SU-DHL-6 (cell line): ENCODE measurements around the gene LMX1A.

ENCODE experiments used
- H2AFZ ChIP-seq: fragments of 200-600 bp; sonication (generic); 2 replicates; pipeline ENCODE4 v1.6.1; 2014; ENCODE audit warnings: low read depth, mild to moderate bottlenecking, moderate library complexity, mixed read lengths, antibody characterized with exemption, low read length; ENCODE audit not compliant: severe bottlenecking
- H3F3A ChIP-seq: fragments of 200-600 bp; shearing (Covaris generic); 2 replicates; pipeline ENCODE4 v1.6.0; 2016; ENCODE audit warnings: antibody characterized with exemption, mild to moderate bottlenecking; ENCODE audit not compliant: insufficient read depth
- H3K27ac ChIP-seq: fragments of 200-600 bp; sonication (generic); 2 replicates; pipeline ENCODE4 v1.5.1; 2016; ENCODE audit warnings: low read depth, mild to moderate bottlenecking, low read length, moderate library complexity, mixed read lengths
- H3K27me3 ChIP-seq: fragments of 200-600 bp; sonication (generic), shearing (Covaris generic); 2 replicates; pipeline ENCODE4 v1.6.0; 2014; ENCODE audit warnings: mild to moderate bottlenecking, low read length
- H3K36me3 ChIP-seq: fragments of 200-600 bp; sonication (generic); 2 replicates; pipeline ENCODE4 v1.6.1; 2014; ENCODE audit warnings: mild to moderate bottlenecking, low read length, mixed read lengths
- H3K4me2 ChIP-seq: fragments of 300-600, 200-600 bp; shearing (Covaris generic), sonication (generic); 2 replicates; pipeline ENCODE4 v1.6.0; 2014; ENCODE audit warnings: low read length, low read depth, mild to moderate bottlenecking; ENCODE audit not compliant: poor library complexity, severe bottlenecking
- H3K4me3 ChIP-seq: fragments of 200-600 bp; sonication (generic); 2 replicates; pipeline ENCODE4 v1.5.1; 2014; ENCODE audit warnings: antibody characterized with exemption, low read length, mild to moderate bottlenecking, mixed read lengths; ENCODE audit not compliant: insufficient read depth, poor library complexity, severe bottlenecking
- H3K79me2 ChIP-seq: fragments of 200-600 bp; sonication (generic); 2 replicates; pipeline ENCODE4 v1.6.1; 2014; ENCODE audit warnings: mild to moderate bottlenecking, low read length, moderate library complexity; ENCODE audit not compliant: insufficient read depth
- H3K9ac ChIP-seq: fragments of 200-600 bp; sonication (generic); 2 replicates; pipeline ENCODE4 v1.7.0; 2014; ENCODE audit warnings: mild to moderate bottlenecking, low read length
- H3K9me2 ChIP-seq: fragments of 200-600 bp; sonication (generic); replicated peaks from 2 replicates; pipeline ENCODE4 v1.6.1; 2014; ENCODE audit warnings: low read length; ENCODE audit not compliant: insufficient read depth
- H3K9me3 ChIP-seq: fragments of 200-600 bp; sonication (generic); 2 replicates; pipeline ENCODE4 v1.6.1; 2014; ENCODE audit warnings: low read length, mixed read lengths; ENCODE audit not compliant: insufficient read depth
- H4K20me1 ChIP-seq: fragments of 200-600 bp; sonication (generic); 2 replicates; pipeline ENCODE4 v1.6.1; 2014; ENCODE audit warnings: low read depth, mild to moderate bottlenecking, antibody characterized with exemption, low read length, moderate library complexity, mixed read lengths
- CTCF ChIP-seq: fragments of 200-600 bp; sonication (generic); IDR thresholded peaks from one replicate; pipeline ENCODE4 v1.5.1; 2017; ENCODE audit warnings: antibody characterized with exemption, mild to moderate bottlenecking, low read length, moderate library complexity; ENCODE audit not compliant: insufficient read depth, poor library complexity, severe bottlenecking
- EZH2phosphoT487 ChIP-seq: fragments of 200-600 bp; sonication (generic), shearing (Covaris generic); conservative IDR thresholded peaks from 2 replicates; pipeline ENCODE4 v1.6.1; 2018; ENCODE audit warnings: mild to moderate bottlenecking, antibody characterized with exemption, low read length, moderate library complexity, mixed read lengths

The LMX1A gene

GRCh38 chr1:165350840-165351239, 5.7 kb downstream of the LMX1A start:
- H2AFZ ChIP-seq = no peak overlapping the region
- no peaks in the 10 kb centered on the region for H4K20me1 ChIP-seq
- H3K9me2 ChIP-seq = no peaks in the 10 kb centered on the region
- no peaks in the 10 kb centered on the region for H3K36me3 ChIP-seq
- no peaks in the 10 kb centered on the region for H3K79me2 ChIP-seq
- no peaks in the 10 kb centered on the region for H3F3A ChIP-seq
- TF ChIP-seq EZH2phosphoT487 (no peak), CTCF (no peak)
- H3K4me3 ChIP-seq = no peak overlapping the region
- H3K9me3 ChIP-seq = no peaks in the 10 kb centered on the region
- H3K4me2 ChIP-seq = no peak overlapping the region
- H3K27ac ChIP-seq = no peak overlapping the region
- H3K27me3 ChIP-seq = no peaks in the 10 kb centered on the region
- H3K9ac ChIP-seq = no peak overlapping the region

DNA sequence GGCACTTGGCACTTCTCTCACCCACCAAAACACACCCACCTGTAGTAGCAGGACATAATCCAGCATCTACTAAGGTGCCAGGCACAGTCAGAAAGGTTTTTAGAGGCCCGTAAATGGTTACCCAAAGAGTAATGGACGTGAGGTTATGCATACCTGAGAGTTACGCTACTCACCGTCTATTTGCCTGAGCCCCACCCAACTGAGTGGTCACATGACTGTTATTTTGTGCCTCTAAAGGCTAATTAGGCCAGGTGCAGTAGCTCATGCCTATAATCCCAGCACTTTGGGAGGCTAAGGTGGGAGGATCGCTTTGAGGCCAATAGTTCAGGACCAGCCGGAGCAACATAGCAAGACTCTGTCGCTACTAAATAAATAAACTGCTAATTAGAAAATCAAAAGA, 11.0 kb downstream of the LMX1A start:
- no peaks in the 10 kb centered on the region for H3K79me2 ChIP-seq
- H4K20me1 ChIP-seq = no peaks in the 10 kb centered on the region

GRCh38 chr1:165344736-165345135, 11.8 kb downstream of the LMX1A start:
- no peaks in the 10 kb centered on the region for H4K20me1 ChIP-seq
- H3K9me3 ChIP-seq = no peaks in the 10 kb centered on the region
- H3K27me3 ChIP-seq = no peaks in the 10 kb centered on the region
- no peaks in the 10 kb centered on the region for H3K79me2 ChIP-seq
- no peak overlapping the region for H3K27ac ChIP-seq
- no peaks in the 10 kb centered on the region for H3K36me3 ChIP-seq
- H3K4me2 ChIP-seq = no peak overlapping the region
- H3K9ac ChIP-seq = no peak overlapping the region
- H2AFZ ChIP-seq = no peak overlapping the region
- H3K4me3 ChIP-seq = no peak overlapping the region
- no peaks in the 10 kb centered on the region for H3K9me2 ChIP-seq
- no peaks in the 10 kb centered on the region for H3F3A ChIP-seq
- TF ChIP-seq CTCF (no peak), EZH2phosphoT487 (no peak)

More for the DNA sequence above, 11.0 kb downstream of the LMX1A start:
- Histone ChIP-seq H3K4me3 (no peak overlapping the region), H3K27ac (no peak overlapping the region), H3K4me2 (no peak overlapping the region), H3K9me2 (no peaks in the 10 kb centered on the region), H3K27me3 (no peaks in the 10 kb centered on the region), H3F3A (no peaks in the 10 kb centered on the region), H2AFZ (no peak overlapping the region), H3K9ac (no peak overlapping the region), H3K9me3 (no peaks in the 10 kb centered on the region), H3K36me3 (no peaks in the 10 kb centered on the region)
- TF ChIP-seq CTCF = no peak
- TF ChIP-seq EZH2phosphoT487 = no peak
